SK-N-SH (cell line): ENCODE data around the gene GATA3.

Experiments
- CHD2 ChIP-seq: fragments of 150-350 bp; IDR thresholded peaks from 2 replicates; pipeline ENCODE4 v1.6.1; 2018; ENCODE audit warnings: low read length; ENCODE audit not compliant: partially characterized antibody
- CTCF ChIP-seq: fragments of 200-600 bp; sonication (generic); IDR thresholded peaks from 2 replicates; pipeline ENCODE4 v1.6.1; 2017; ENCODE audit warnings: antibody characterized with exemption, mild to moderate bottlenecking, moderate library complexity
- EP300 ChIP-seq, 2 experiments: IDR thresholded peaks; 2 replicates each; pipeline versions ENCODE4 v1.4.0 to v1.6.1; 2012; ENCODE audit warnings: borderline replicate concordance in 1 of 2, low read depth in 1 of 2, low read length in 1 of 2
- MAX ChIP-seq: IDR thresholded peaks from 2 replicates; pipeline ENCODE4 v1.4.0; 2012; ENCODE audit warnings: low read depth
- TCF12 ChIP-seq: IDR thresholded peaks from 2 replicates; pipeline ENCODE4 v1.4.0; 2012

- TF ChIP-seq CTCF (no peak), TCF12 (peak; percentile 43), EP300 (IDR thresholded peaks at IDR 0.05; ENCODE audit: borderline replicate concordance in 1 of 2, low read depth in 1 of 2, low read length in 1 of 2) (peak in 1 of 2 experiments; percentile 13; a peak in 1 of 4 replicates), CHD2 (no peak), MAX (peak; percentile 61)
Observed at GRCh38 chr10:8073691-8074416, 19.4 kb downstream of the GATA3 start.
